ENCODE data around the gene B3GNT7. TPM values are rescaled to one million over a fixed set of nuclear protein-coding genes. Genes with fewer than 3 reads are reported as not detected.

Gene B3GNT7
- total RNA-seq, 2 experiments from 2014 or later, result not detected

DNA sequence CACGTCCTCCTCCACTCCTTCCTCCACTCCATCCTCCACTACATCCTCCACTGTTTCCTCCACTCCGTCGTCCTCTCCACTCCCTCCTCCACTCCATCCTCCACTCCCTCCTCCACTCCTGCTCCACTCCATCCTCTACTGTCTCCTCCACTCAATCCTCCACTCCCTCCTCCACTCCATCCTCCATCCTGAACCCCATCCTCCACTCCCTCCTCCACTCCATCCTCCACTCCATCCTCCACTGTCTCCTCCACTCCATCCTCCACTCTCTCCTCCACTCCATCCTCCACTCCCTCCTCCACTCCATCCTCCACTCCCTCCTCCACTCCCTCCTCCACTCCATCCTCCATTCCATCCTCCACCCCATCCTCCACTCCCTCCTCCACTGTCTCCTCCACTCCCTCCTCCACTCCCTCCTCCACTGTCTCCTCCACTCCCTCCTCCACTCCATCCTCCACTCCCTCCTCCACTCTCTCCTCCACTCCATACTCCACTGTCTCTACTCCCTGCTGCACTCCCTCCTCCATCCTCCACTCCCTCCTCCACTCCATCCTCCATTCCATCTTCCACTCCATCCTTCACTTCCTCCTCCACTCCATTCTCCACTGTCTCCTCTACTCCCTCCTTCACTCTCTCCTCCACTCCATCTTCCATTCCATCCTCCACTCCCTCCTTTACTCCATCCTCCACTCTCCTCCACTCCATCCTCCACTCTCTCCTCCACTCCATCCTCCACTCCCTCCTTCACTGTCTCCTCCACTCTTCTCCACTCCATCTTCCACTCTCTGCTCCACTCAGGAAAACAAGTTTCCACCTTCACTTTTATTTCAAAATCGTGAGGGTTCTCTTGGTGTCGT is 14.3 kb upstream of the B3GNT7 start:
- Mint-ChIP-seq H3K9me3 (peaks cover 11% of the 10 kb centered on the region), H3K4me1 (ENCODE audit: low read depth) (no peaks in the 10 kb centered on the region), H3K27me3 (peaks cover 2% of the 10 kb centered on the region), H3K27ac (no peak overlapping the region), H3K36me3 (no peaks in the 10 kb centered on the region), H3K4me3 (no peak overlapping the region)
- DNase-seq, result no peak
- ChIA-PET POLR2A (no interaction called here), CTCF (no interaction called here)
- intact Hi-C loops (cut with micrococcal nuclease), result no loop called here

- ChIA-PET CTCF (no interaction called here), POLR2A (no interaction called here)
- no peak for DNase-seq
- Mint-ChIP-seq H3K9me3 (peaks cover 11% of the 10 kb centered on the region), H3K27ac (no peak overlapping the region), H3K4me3 (no peak overlapping the region), H3K36me3 (no peaks in the 10 kb centered on the region), H3K27me3 (peaks cover 2% of the 10 kb centered on the region), H3K4me1 (ENCODE audit: low read depth) (no peaks in the 10 kb centered on the region)
- intact Hi-C loops (cut with micrococcal nuclease), result no loop called here
These were observed 13.4 kb upstream of the B3GNT7 start for GRCh38 chr2:231382116-231382515.

DNA sequence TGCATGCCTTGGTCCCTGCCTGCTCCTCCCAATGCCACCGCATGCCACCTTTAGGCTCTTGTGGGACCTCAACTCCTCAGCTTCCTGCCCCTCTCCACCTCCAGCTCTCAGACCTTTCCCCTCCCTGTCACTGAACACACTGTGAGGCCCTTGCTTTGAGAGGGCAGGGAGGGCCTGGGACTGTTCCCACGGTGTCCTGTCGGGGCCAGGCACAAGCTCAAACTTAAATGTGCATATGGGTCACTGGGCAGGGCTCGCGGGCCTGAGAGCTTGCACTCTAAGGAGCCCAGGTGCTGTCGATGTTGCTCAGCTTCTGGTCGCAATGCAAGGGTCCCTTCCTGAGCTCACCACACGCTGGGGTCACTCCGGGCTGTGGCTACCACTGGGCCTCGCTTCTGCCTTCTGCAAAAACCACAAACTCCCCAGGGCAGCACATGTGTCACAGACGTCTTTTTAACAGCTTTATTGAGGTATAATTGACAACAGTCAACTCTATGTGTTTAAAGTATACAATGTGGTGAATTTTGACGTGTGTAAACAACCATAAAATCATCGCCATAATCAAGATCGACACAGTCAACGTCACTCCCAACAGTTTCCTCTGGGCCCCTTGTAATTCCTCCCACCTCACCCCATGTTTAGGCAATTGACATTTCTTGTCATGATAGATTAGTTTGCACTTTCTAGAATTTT is 11.9 kb upstream of the B3GNT7 start:
- CTCF ChIA-PET, result no interaction called here
- Mint-ChIP-seq H3K4me3 (no peak overlapping the region), H3K4me1 (ENCODE audit: low read depth) (no peaks in the 10 kb centered on the region), H3K27ac (no peak overlapping the region), H3K9me3 (peaks cover 11% of the 10 kb centered on the region), H3K36me3 (no peaks in the 10 kb centered on the region), H3K27me3 (peaks cover 2% of the 10 kb centered on the region)
- DNase-seq, result no peak
- intact Hi-C loops (cut with micrococcal nuclease), result no loop called here
- POLR2A ChIA-PET, result no interaction called here

DNA sequence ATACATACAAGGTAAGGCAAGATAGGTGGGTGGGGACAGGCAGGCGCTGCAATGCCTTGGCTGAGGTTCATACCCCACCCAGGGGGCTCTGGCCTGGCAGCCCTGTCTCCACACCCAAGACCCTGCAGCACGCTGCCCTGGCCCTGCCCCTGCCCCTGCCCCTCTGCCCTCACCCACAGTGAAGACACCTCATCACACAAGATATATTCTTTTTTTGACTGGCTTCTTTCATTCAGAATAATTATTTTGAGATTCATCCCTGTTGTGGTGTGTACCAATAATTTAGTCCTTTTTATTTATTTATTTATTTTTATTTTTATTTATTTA is 11.4 kb upstream of the B3GNT7 start:
- intact Hi-C loops (cut with micrococcal nuclease), result no loop called here
- Mint-ChIP-seq H3K36me3 (no peaks in the 10 kb centered on the region), H3K27me3 (peaks cover 2% of the 10 kb centered on the region), H3K4me1 (ENCODE audit: low read depth) (no peaks in the 10 kb centered on the region), H3K27ac (no peak overlapping the region), H3K9me3 (peaks cover 11% of the 10 kb centered on the region), H3K4me3 (no peak overlapping the region)
- CTCF ChIA-PET, result no interaction called here
- DNase-seq, result no peak
- POLR2A ChIA-PET, result no interaction called here

GRCh38 chr2:231384970-231385369 is 10.5 kb upstream of the B3GNT7 start:
- intact Hi-C loops (cut with micrococcal nuclease), result no loop called here
- peaks cover 11% of the 10 kb centered on the region for H3K9me3 Mint-ChIP-seq
- no peaks in the 10 kb centered on the region for H3K4me1 Mint-ChIP-seq (ENCODE audit: low read depth)
- no peak for DNase-seq
- peaks cover 2% of the 10 kb centered on the region for H3K27me3 Mint-ChIP-seq
- H3K36me3 Mint-ChIP-seq, result no peaks in the 10 kb centered on the region
- H3K4me3 Mint-ChIP-seq, result no peak overlapping the region
- H3K27ac Mint-ChIP-seq, result no peak overlapping the region
- ChIA-PET CTCF (no interaction called here), POLR2A (no interaction called here)

DNA sequence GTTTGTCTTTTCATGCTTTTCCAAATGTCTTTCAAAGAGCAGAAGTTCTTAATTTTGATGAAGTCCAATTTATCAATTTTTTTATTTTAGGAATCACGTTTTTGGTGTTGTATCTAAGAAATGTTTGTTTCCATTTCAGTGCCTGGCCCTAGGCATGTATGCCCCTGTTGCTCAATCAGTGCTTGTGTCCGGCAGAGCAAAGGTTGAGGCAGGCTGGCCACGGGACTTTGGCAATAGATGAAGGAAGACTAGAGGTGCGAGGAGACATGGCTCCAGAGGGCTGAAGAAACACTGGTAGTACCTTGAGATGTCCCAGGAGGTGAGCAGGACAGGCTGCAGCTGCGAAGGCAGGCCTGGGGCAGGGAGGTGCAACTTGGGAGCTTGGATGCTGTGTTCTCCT is 10.1 kb upstream of the B3GNT7 start:
- CTCF ChIA-PET, result no interaction called here
- no peak for DNase-seq
- Mint-ChIP-seq H3K4me1 (ENCODE audit: low read depth) (no peaks in the 10 kb centered on the region), H3K27ac (no peak overlapping the region), H3K36me3 (no peaks in the 10 kb centered on the region), H3K4me3 (no peak overlapping the region), H3K27me3 (peaks cover 2% of the 10 kb centered on the region), H3K9me3 (peaks cover 11% of the 10 kb centered on the region)
- POLR2A ChIA-PET, result no interaction called here
- intact Hi-C loops (cut with micrococcal nuclease), result no loop called here

- H3K4me3 Mint-ChIP-seq, result no peak overlapping the region
These were observed 9.1 kb upstream of the B3GNT7 start for GRCh38 chr2:231386446-231386845.

DNA sequence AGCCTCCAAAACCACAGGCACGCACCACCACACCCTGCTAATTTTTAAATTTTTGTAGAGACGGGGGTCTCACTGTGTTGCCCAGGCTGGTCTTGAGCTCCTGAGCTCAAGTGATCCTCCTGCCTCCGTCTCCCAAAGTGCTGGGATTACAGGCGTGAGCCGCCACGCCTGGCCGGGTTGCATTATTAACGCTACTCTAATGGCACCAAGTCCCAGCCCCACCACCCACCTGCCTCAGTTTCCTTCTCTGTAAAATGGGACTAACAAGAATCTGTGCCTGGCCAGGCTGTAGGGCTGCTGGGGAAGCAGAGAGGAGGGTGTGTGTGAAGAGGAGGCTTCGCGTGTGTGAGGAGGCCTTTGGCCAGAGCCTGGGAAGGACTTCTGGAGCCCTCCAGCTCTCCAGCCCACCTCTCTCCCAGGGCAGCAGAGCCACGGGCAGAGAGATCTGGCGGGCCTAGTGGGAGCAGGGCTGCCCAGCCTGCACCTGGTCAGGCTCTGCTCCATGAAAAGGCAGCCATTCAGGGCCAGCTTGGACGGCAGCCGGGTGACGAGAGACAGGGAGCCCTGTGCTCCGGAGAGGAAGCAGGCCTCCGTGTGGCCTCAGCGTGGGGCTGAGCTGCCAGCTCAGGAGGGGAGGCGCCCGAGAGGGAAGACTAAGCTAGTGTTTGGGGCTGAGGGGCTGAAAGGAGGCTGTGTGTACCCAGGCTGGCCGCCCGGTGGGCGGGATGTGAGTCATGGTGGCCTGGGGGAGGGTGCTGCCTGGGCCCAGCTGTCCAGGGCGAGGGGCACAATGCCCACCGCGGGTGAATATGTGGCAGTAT is 7.4 kb upstream of the B3GNT7 start:
- Mint-ChIP-seq H3K27me3 (peaks cover 9% of the 10 kb centered on the region), H3K36me3 (no peaks in the 10 kb centered on the region), H3K4me3 (no peak overlapping the region), H3K27ac (no peak overlapping the region), H3K4me1 (ENCODE audit: low read depth) (no peaks in the 10 kb centered on the region), H3K9me3 (peaks cover 11% of the 10 kb centered on the region)
- intact Hi-C loops (cut with micrococcal nuclease), result no loop called here
- POLR2A ChIA-PET, result no interaction called here
- no peak for DNase-seq
- CTCF ChIA-PET, result interaction anchor here (1.6 kb wide), 1 partner anchor 19 kb away, joined by 3 read pairs; no protein-coding TSS in a partner anchor

More at GRCh38 chr2:231386446-231386845, 9.1 kb upstream of the B3GNT7 start:
- peaks cover 3% of the 10 kb centered on the region for H3K27me3 Mint-ChIP-seq
- H3K9me3 Mint-ChIP-seq, result peaks cover 11% of the 10 kb centered on the region
- H3K36me3 Mint-ChIP-seq, result no peaks in the 10 kb centered on the region
- H3K4me1 Mint-ChIP-seq (ENCODE audit: low read depth), result no peaks in the 10 kb centered on the region
- no peak overlapping the region for H3K27ac Mint-ChIP-seq
- ChIA-PET CTCF (interaction anchor here (1.2 kb wide), 1 partner anchor 80 kb away, joined by 3 read pairs; no protein-coding TSS in a partner anchor), POLR2A (no interaction called here)
- no peak for DNase-seq
- intact Hi-C loops (cut with micrococcal nuclease), result no loop called here

DNA sequence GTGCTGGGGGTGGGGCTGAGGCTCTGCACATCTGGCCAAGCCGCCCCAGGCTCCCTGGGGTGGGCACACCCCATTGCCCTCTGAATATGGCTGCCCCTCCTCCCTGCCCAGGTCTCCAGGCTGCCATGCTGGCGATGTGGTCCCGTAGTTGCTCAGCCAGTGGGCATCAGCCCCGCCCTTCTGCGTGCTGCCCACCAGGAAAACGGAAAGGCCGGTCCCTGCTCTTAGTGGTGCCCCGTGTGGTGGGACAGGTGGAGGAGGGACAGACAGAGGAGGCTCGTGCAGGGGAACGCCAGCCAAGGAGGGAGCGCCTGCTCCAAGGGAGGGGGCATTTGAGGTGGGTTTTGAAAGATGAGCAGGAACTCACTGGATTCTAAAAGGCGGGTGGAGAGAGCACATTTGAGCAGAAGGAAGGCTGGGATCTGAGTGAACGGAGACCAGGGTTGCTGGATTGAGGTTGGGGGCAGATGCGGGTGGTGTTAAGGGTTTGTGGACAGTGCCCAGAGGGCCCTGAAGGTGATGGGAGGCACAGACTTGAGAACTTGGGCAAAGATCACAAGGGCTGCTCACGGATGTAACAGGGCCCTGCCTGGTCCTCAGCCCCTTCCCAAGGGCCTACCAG is 6.7 kb upstream of the B3GNT7 start:
- H3K27me3 Mint-ChIP-seq, result peaks cover 17% of the 10 kb centered on the region
- H3K4me1 Mint-ChIP-seq (ENCODE audit: low read depth), result peaks cover 7% of the 10 kb centered on the region
- DNase-seq, result no peak
- POLR2A ChIA-PET, result no interaction called here
- intact Hi-C loops (cut with micrococcal nuclease), result no loop called here
- H3K9me3 Mint-ChIP-seq, result peaks cover 9% of the 10 kb centered on the region
- H3K27ac Mint-ChIP-seq, result no peak overlapping the region
- H3K4me3 Mint-ChIP-seq, result no peak overlapping the region
- no peaks in the 10 kb centered on the region for H3K36me3 Mint-ChIP-seq
- CTCF ChIA-PET, result interaction anchor here (1.6 kb wide), 1 partner anchor 18 kb away, joined by 3 read pairs; no protein-coding TSS in a partner anchor

DNA sequence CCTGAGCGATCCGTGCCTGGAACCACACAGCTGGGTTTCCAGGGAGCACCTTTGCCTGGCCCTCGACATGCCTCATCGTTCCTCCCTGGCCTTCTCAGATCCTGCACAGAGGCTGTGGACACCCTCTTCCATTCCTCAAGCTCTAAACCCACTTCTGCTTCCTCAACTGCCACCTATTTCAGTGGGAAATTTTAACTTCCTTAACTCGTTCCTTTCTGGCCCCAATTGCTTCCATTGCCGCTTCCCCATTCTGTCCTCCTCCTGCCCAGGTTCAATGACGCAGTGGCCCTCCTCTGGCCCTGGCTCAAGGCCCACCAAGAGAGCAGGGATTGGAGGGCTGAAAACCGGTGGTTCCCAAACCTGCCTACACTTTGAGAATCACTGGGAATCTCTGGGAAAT is 4.8 kb upstream of the B3GNT7 start:
- H3K27me3 Mint-ChIP-seq, result peaks cover 24% of the 10 kb centered on the region
- no peak for DNase-seq
- intact Hi-C loops (cut with micrococcal nuclease), result no loop called here
- H3K4me1 Mint-ChIP-seq (ENCODE audit: low read depth), result peaks cover 7% of the 10 kb centered on the region
- no peaks in the 10 kb centered on the region for H3K36me3 Mint-ChIP-seq
- ChIA-PET CTCF (no interaction called here), POLR2A (no interaction called here)
- no peak overlapping the region for H3K27ac Mint-ChIP-seq
- no peak overlapping the region for H3K4me3 Mint-ChIP-seq
- H3K9me3 Mint-ChIP-seq, result no peaks in the 10 kb centered on the region

GRCh38 chr2:231391981-231392380 is 3.5 kb upstream of the B3GNT7 start:
- Mint-ChIP-seq H3K36me3 (no peaks in the 10 kb centered on the region), H3K4me3 (no peak overlapping the region), H3K27me3 (peaks cover 31% of the 10 kb centered on the region), H3K27ac (no peak overlapping the region), H3K9me3 (no peaks in the 10 kb centered on the region), H3K4me1 (ENCODE audit: low read depth) (peaks cover 14% of the 10 kb centered on the region)
- intact Hi-C loops (cut with micrococcal nuclease), result no loop called here
- no peak for DNase-seq
- ChIA-PET POLR2A (no interaction called here), CTCF (interaction anchor here (1.6 kb wide), 1 partner anchor 15 kb away, joined by 5 read pairs; no protein-coding TSS in a partner anchor)

All from activated CD4-positive, alpha-beta memory T cell treated with anti-CD3 and anti-CD28 coated beads for 36 hours (primary cell).